Stimulated activated CD8-positive, alpha-beta memory T cell treated with anti-CD3 and anti-CD28 coated beads, Interleukin-12 subunit alpha, Interleukin-12 subunit beta, amount 100 ng/mL, for 24 hours (primary cell): Measurements from ENCODE around the gene MRPS18C.
"Not testable (repeated sequence)": the region's sequence is repeated elsewhere in the genome, so short reads cannot be mapped to it uniquely, and the experiment has no call there.

Experiments
- DNase-seq: peaks from one replicate; pipeline ENCODE4 v3.0.0-alpha.2; 2020; ENCODE audit errors: extremely low read depth

The MRPS18C gene

GRCh38 chr4:83498187-83498586 is 42.3 kb downstream of the MRPS18C start:
- DNase-seq = no peak

- DNase-seq = not testable (repeated sequence)
Measured at GRCh38 chr4:83501671-83502070, 45.8 kb downstream of the MRPS18C start.

- DNase-seq = no peak
Measured at GRCh38 chr4:83503974-83504373, 48.1 kb downstream of the MRPS18C start.

- DNase-seq = no peak
Measured at GRCh38 chr4:83504503-83504902, 48.6 kb downstream of the MRPS18C start.

GRCh38 chr4:83504996-83505395 is 49.1 kb downstream of the MRPS18C start:
- DNase-seq = no peak

- DNase-seq = peak; percentile 15
Measured at GRCh38 chr4:83509156-83509585, 53.3 kb downstream of the MRPS18C start.

- no peak for DNase-seq
Measured at GRCh38 chr4:83510442-83510841, 54.6 kb downstream of the MRPS18C start.
